ENCODE measurements around the gene MDM1. TPM values are rescaled to one million over a fixed set of nuclear protein-coding genes. Genes with fewer than 3 reads are reported as not detected.

The MDM1 gene
- polyA plus RNA-seq, 3 donors: 6.7 to 10.9 (median 10.3) TPM

- H3K36me3 ChIP-seq (replicated peaks in 1 of 2; ENCODE audit: control insufficient read depth in 1 of 2, insufficient read depth in 2 of 2, low read length in 2 of 2): peaks cover 22 to 41% of the 10 kb centered on the region in 2 donors
- no peaks in the 10 kb centered on the region for H3K79me2 ChIP-seq (ENCODE audit: insufficient read depth, low read length)
- Mint-ChIP-seq H3K36me3 (peaks cover 20 to 26% of the 10 kb centered on the region in 2 donors), H3K9me3 (peaks cover 0 to 3% (median 0%) of the 10 kb centered on the region in 7 donors), H3K27ac (no peak overlapping the region), H3K4me1 (no peaks in the 10 kb centered on the region), H3K4me3 (no peak overlapping the region), H3K27me3 (ENCODE audit: low read depth in 3 of 3) (no peaks in the 10 kb centered on the region)
- no peak for TF ChIP-seq CTCF (IDR thresholded peaks at IDR 0.05)
- H3K27ac ChIP-seq (ENCODE audit: low read depth in 1 of 2, low read length in 2 of 2): no peak overlapping the region
- H3K9me3 ChIP-seq (replicated peaks in 1 of 2; ENCODE audit: control insufficient read depth in 1 of 2, insufficient read depth in 1 of 2, low read length in 2 of 2): no peaks in the 10 kb centered on the region
- no peak overlapping the region for H3K4me2 ChIP-seq (replicated peaks; ENCODE audit: extremely low read depth, low read length, poor library complexity, severe bottlenecking)
- 100% methylated on average over 2 of the region's 9 CpGs for WGBS (ENCODE audit: insufficient coverage)
- no peak overlapping the region for H2AFZ ChIP-seq (ENCODE audit: insufficient read depth, low read depth, low read length, poor library complexity, severe bottlenecking)
- intact Hi-C loops (cut with micrococcal nuclease): no loop called here
- no peak overlapping the region for H3K9ac ChIP-seq (ENCODE audit: insufficient read depth, low read length, poor library complexity, severe bottlenecking)
- no peaks in the 10 kb centered on the region for H3K27me3 ChIP-seq (ENCODE audit: control insufficient read depth in 2 of 2, insufficient read depth in 2 of 2, low read length in 2 of 2)
- no peaks in the 10 kb centered on the region for H4K20me1 ChIP-seq (ENCODE audit: insufficient read depth, low read length)
- H3K4me3 ChIP-seq (replicated peaks in 1 of 3; ENCODE audit: low read depth in 2 of 3, low read length in 3 of 3): no peak overlapping the region
- no peaks in the 10 kb centered on the region for H3K4me1 ChIP-seq (ENCODE audit: control insufficient read depth in 1 of 2, insufficient read depth in 2 of 2, low read length in 2 of 2)
- no peak for DNase-seq
Observed at GRCh38 chr12:68292151-68292943, 39.8 kb downstream of the MDM1 start.

- TF ChIP-seq CTCF (IDR thresholded peaks at IDR 0.05): no peak
- intact Hi-C loops (cut with micrococcal nuclease): no loop called here
- DNase-seq: no peak
- Mint-ChIP-seq H3K36me3 (peaks cover 17 to 21% of the 10 kb centered on the region in 2 donors), H3K9me3 (peaks cover 0 to 3% (median 0%) of the 10 kb centered on the region in 7 donors), H3K27me3 (ENCODE audit: low read depth in 3 of 3) (no peaks in the 10 kb centered on the region), H3K4me3 (no peak overlapping the region), H3K27ac (no peak overlapping the region), H3K4me1 (no peaks in the 10 kb centered on the region)
- Histone ChIP-seq H3K9me3 (replicated peaks in 1 of 2; ENCODE audit: control insufficient read depth in 1 of 2, insufficient read depth in 1 of 2, low read length in 2 of 2) (no peaks in the 10 kb centered on the region), H4K20me1 (ENCODE audit: insufficient read depth, low read length) (no peaks in the 10 kb centered on the region), H3K4me2 (replicated peaks; ENCODE audit: extremely low read depth, low read length, poor library complexity, severe bottlenecking) (no peak overlapping the region), H3K27me3 (ENCODE audit: control insufficient read depth in 2 of 2, insufficient read depth in 2 of 2, low read length in 2 of 2) (no peaks in the 10 kb centered on the region), H3K9ac (ENCODE audit: insufficient read depth, low read length, poor library complexity, severe bottlenecking) (no peak overlapping the region), H3K4me3 (replicated peaks in 1 of 3; ENCODE audit: low read depth in 2 of 3, low read length in 3 of 3) (no peak overlapping the region), H3K36me3 (replicated peaks in 1 of 2; ENCODE audit: control insufficient read depth in 1 of 2, insufficient read depth in 2 of 2, low read length in 2 of 2) (peaks cover 19 to 34% of the 10 kb centered on the region in 2 donors), H3K4me1 (ENCODE audit: control insufficient read depth in 1 of 2, insufficient read depth in 2 of 2, low read length in 2 of 2) (no peaks in the 10 kb centered on the region), H3K79me2 (ENCODE audit: insufficient read depth, low read length) (no peaks in the 10 kb centered on the region), H3K27ac (ENCODE audit: low read depth in 1 of 2, low read length in 2 of 2) (no peak overlapping the region), H2AFZ (ENCODE audit: insufficient read depth, low read depth, low read length, poor library complexity, severe bottlenecking) (no peak overlapping the region)
- WGBS (ENCODE audit: insufficient coverage): 95% methylated on average over 2 of the region's 4 CpGs
Observed at GRCh38 chr12:68291396-68292036, 40.6 kb downstream of the MDM1 start.

All from CD14-positive monocyte (primary cell).